GM12878 (cell line): ENCODE data around the gene PDCD2.

Source experiments
- EZH2 ChIP-seq: IDR thresholded peaks from 2 replicates; pipeline ENCODE4 v1.6.1; 2012; ENCODE audit warnings: low read depth, mild to moderate bottlenecking, control low read depth, inconsistent platforms, low read length, borderline replicate concordance; ENCODE audit not compliant: control insufficient read depth
- FOS ChIP-seq: IDR thresholded peaks from 3 replicates; pipeline ENCODE4 v1.6.1; 2011; ENCODE audit warnings: borderline replicate concordance; ENCODE audit not compliant: insufficient read length; ENCODE audit errors: extremely low read depth
- HDAC2 ChIP-seq: fragments of 200-600 bp; sonication (generic); IDR thresholded peaks from 2 replicates; pipeline ENCODE4 v1.6.1; 2017
- MXI1 ChIP-seq: fragments of 150-350 bp; IDR thresholded peaks from 2 replicates; pipeline ENCODE4 v1.6.1; 2011; ENCODE audit warnings: low read depth, mild to moderate bottlenecking, inconsistent platforms, low read length, improper control_type of control experiment
- NFIC ChIP-seq: IDR thresholded peaks from 2 replicates; pipeline ENCODE4 v1.6.1; 2012; ENCODE audit warnings: low read depth, mild to moderate bottlenecking, inconsistent platforms, low read length, moderate library complexity
- SMARCA5 ChIP-seq: fragments of 450-650 bp; IDR thresholded peaks from 2 replicates; pipeline ENCODE4 v1.6.1; 2017; ENCODE audit warnings: mild to moderate bottlenecking
- SREBF1 ChIP-seq: IDR thresholded peaks from 2 replicates; pipeline ENCODE4 v1.6.1; 2012; ENCODE audit warnings: mild to moderate bottlenecking, low read length
- SUZ12 ChIP-seq: fragments of 200-600 bp; sonication (generic); IDR thresholded peaks from one replicate; pipeline ENCODE4 v1.6.1; 2018; ENCODE audit warnings: antibody characterized with exemption, mild to moderate bottlenecking; ENCODE audit not compliant: unreplicated experiment
- TF ChIP-seq, protein P1 (sequence below): fragments of 450-650 bp; IDR thresholded peaks from 2 replicates; pipeline ENCODE4 v1.6.1; 2016; ENCODE audit warnings: mild to moderate bottlenecking, moderate library complexity, borderline replicate concordance
- TF ChIP-seq, protein P2 (sequence below): IDR thresholded peaks from 2 replicates; pipeline ENCODE4 v1.6.1; 2012; ENCODE audit warnings: mild to moderate bottlenecking, low read depth, low read length
- TF ChIP-seq, protein P3 (sequence below): fragments of 450-650 bp; IDR thresholded peaks from 2 replicates; pipeline ENCODE4 v1.6.1; 2017; ENCODE audit warnings: mild to moderate bottlenecking, moderate library complexity
- TF ChIP-seq, protein P4 (sequence below), 3 experiments: IDR thresholded peaks in 2 of 3; conservative IDR thresholded peaks in 1 of 3; 2 replicates each; pipeline ENCODE4 v1.5.1; 2011; ENCODE audit warnings: low read depth in 3 of 3, low read length in 3 of 3, mild to moderate bottlenecking in 3 of 3, control low read depth in 2 of 3, moderate library complexity in 2 of 3, inconsistent platforms in 1 of 3, mixed read lengths in 1 of 3; ENCODE audit not compliant: control insufficient read depth in 2 of 3, insufficient read depth in 1 of 3; ENCODE audit errors: extremely low read depth in 1 of 3

DNA sequence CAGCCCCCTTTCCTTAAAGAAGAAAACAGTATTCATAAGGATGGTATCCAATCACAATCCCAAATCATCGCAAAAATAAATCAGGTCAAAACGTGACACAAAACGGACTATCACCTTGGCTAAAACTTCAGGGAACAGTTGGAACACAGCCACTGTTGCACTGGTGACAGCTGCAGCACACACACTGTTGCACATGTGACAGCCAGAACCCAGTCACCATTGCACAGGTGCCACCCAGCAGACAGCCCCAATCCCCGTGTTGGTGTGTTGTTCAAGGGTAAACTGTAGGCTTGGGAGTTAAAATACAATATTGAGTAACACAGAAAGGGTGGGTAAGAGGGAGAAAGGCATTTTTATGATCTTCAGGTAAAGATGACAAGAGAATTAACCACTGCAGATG is 47.1 kb downstream of the PDCD2 start:
- TF ChIP-seq HDAC2, result no peak
- TF ChIP-seq, protein P1, sequence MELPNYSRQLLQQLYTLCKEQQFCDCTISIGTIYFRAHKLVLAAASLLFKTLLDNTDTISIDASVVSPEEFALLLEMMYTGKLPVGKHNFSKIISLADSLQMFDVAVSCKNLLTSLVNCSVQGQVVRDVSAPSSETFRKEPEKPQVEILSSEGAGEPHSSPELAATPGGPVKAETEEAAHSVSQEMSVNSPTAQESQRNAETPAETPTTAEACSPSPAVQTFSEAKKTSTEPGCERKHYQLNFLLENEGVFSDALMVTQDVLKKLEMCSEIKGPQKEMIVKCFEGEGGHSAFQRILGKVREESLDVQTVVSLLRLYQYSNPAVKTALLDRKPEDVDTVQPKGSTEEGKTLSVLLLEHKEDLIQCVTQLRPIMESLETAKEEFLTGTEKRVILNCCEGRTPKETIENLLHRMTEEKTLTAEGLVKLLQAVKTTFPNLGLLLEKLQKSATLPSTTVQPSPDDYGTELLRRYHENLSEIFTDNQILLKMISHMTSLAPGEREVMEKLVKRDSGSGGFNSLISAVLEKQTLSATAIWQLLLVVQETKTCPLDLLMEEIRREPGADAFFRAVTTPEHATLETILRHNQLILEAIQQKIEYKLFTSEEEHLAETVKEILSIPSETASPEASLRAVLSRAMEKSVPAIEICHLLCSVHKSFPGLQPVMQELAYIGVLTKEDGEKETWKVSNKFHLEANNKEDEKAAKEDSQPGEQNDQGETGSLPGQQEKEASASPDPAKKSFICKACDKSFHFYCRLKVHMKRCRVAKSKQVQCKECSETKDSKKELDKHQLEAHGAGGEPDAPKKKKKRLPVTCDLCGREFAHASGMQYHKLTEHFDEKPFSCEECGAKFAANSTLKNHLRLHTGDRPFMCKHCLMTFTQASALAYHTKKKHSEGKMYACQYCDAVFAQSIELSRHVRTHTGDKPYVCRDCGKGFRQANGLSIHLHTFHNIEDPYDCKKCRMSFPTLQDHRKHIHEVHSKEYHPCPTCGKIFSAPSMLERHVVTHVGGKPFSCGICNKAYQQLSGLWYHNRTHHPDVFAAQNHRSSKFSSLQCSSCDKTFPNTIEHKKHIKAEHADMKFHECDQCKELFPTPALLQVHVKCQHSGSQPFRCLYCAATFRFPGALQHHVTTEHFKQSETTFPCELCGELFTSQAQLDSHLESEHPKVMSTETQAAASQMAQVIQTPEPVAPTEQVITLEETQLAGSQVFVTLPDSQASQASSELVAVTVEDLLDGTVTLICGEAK, result no peak
- TF ChIP-seq SREBF1, result no peak
- TF ChIP-seq, protein P2, sequence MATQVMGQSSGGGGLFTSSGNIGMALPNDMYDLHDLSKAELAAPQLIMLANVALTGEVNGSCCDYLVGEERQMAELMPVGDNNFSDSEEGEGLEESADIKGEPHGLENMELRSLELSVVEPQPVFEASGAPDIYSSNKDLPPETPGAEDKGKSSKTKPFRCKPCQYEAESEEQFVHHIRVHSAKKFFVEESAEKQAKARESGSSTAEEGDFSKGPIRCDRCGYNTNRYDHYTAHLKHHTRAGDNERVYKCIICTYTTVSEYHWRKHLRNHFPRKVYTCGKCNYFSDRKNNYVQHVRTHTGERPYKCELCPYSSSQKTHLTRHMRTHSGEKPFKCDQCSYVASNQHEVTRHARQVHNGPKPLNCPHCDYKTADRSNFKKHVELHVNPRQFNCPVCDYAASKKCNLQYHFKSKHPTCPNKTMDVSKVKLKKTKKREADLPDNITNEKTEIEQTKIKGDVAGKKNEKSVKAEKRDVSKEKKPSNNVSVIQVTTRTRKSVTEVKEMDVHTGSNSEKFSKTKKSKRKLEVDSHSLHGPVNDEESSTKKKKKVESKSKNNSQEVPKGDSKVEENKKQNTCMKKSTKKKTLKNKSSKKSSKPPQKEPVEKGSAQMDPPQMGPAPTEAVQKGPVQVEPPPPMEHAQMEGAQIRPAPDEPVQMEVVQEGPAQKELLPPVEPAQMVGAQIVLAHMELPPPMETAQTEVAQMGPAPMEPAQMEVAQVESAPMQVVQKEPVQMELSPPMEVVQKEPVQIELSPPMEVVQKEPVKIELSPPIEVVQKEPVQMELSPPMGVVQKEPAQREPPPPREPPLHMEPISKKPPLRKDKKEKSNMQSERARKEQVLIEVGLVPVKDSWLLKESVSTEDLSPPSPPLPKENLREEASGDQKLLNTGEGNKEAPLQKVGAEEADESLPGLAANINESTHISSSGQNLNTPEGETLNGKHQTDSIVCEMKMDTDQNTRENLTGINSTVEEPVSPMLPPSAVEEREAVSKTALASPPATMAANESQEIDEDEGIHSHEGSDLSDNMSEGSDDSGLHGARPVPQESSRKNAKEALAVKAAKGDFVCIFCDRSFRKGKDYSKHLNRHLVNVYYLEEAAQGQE, result no peak
- TF ChIP-seq FOS, result no peak
- no peak for TF ChIP-seq NFIC
- TF ChIP-seq, protein P3, sequence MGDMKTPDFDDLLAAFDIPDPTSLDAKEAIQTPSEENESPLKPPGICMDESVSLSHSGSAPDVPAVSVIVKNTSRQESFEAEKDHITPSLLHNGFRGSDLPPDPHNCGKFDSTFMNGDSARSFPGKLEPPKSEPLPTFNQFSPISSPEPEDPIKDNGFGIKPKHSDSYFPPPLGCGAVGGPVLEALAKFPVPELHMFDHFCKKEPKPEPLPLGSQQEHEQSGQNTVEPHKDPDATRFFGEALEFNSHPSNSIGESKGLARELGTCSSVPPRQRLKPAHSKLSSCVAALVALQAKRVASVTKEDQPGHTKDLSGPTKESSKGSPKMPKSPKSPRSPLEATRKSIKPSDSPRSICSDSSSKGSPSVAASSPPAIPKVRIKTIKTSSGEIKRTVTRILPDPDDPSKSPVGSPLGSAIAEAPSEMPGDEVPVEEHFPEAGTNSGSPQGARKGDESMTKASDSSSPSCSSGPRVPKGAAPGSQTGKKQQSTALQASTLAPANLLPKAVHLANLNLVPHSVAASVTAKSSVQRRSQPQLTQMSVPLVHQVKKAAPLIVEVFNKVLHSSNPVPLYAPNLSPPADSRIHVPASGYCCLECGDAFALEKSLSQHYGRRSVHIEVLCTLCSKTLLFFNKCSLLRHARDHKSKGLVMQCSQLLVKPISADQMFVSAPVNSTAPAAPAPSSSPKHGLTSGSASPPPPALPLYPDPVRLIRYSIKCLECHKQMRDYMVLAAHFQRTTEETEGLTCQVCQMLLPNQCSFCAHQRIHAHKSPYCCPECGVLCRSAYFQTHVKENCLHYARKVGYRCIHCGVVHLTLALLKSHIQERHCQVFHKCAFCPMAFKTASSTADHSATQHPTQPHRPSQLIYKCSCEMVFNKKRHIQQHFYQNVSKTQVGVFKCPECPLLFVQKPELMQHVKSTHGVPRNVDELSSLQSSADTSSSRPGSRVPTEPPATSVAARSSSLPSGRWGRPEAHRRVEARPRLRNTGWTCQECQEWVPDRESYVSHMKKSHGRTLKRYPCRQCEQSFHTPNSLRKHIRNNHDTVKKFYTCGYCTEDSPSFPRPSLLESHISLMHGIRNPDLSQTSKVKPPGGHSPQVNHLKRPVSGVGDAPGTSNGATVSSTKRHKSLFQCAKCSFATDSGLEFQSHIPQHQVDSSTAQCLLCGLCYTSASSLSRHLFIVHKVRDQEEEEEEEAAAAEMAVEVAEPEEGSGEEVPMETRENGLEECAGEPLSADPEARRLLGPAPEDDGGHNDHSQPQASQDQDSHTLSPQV, result no peak
- TF ChIP-seq SUZ12, result no peak
- no peak for TF ChIP-seq MXI1
- TF ChIP-seq, protein P4, sequence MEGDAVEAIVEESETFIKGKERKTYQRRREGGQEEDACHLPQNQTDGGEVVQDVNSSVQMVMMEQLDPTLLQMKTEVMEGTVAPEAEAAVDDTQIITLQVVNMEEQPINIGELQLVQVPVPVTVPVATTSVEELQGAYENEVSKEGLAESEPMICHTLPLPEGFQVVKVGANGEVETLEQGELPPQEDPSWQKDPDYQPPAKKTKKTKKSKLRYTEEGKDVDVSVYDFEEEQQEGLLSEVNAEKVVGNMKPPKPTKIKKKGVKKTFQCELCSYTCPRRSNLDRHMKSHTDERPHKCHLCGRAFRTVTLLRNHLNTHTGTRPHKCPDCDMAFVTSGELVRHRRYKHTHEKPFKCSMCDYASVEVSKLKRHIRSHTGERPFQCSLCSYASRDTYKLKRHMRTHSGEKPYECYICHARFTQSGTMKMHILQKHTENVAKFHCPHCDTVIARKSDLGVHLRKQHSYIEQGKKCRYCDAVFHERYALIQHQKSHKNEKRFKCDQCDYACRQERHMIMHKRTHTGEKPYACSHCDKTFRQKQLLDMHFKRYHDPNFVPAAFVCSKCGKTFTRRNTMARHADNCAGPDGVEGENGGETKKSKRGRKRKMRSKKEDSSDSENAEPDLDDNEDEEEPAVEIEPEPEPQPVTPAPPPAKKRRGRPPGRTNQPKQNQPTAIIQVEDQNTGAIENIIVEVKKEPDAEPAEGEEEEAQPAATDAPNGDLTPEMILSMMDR (IDR thresholded peaks at IDR 0.05 in 2 of 3, conservative IDR thresholded peaks at IDR 0.05 in 1 of 3; ENCODE audit: control insufficient read depth in 2 of 3, extremely low read depth in 1 of 3, insufficient read depth in 1 of 3, low read depth in 3 of 3, low read length in 3 of 3), result no peak
- TF ChIP-seq EZH2, result no peak
- no peak for TF ChIP-seq SMARCA5
